Measurements from ENCODE around the gene COQ8B.

DNA sequence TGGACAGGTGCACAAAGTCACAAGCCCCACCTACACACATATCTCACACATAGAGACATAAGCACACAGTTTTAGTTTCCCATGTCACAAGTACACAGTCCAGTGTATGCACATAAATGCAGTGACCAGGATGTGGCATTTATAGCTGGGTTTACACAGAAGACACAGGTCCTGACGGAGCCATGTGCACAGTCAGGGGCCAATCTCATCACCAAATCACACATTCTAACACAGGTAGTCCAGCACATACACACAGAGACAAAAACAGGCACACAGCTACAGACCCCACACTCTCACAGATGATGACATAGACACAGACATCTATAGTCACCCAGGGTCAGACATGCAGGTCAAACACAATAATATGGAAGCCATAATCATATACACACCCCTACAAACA, 28.4 kb downstream of the COQ8B start:
- TF ChIP-seq POLR2A (IDR thresholded peaks at IDR 0.05; ENCODE audit: low read depth) (no peak), POLR2AphosphoS5 (IDR thresholded peaks at IDR 0.05) (no peak), CTCF (IDR thresholded peaks at IDR 0.05) (no peak), EP300 (IDR thresholded peaks at IDR 0.05) (no peak)
